ENCODE measurements around the gene SYT17. TPM values are rescaled to one million over a fixed set of nuclear protein-coding genes. Genes with fewer than 3 reads are reported as not detected.

Gene SYT17
- total and polyA plus RNA-seq, 12 donors, result 1.1 to 6.5 (median 3.1) TPM

DNA sequence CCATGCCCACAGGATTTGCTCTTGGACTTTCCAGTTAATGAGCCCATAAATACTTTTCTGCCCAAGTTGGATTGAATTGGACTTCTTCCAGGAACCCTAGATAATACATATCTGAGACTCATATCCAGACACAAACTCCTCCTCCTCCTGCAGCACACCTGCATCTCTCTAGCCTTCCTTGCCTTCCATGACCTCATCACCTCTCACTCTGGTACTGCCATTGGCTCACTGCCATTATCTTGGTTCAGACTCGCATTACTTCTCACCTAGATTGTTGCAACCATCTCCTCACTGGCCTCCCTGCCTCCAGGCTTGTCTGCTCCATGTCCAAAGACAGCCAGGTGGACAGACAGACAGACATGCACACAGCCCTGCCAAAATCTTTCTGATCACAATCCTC is 4.8 kb upstream of the SYT17 start:
- intact Hi-C loops (cut with DNase I), result no loop called here
- WGBS, 4 donors, result 88 to 100% (median 96%) methylated on average over 1 of the region's 1 CpG
- DNase-seq, result no peak

DNA sequence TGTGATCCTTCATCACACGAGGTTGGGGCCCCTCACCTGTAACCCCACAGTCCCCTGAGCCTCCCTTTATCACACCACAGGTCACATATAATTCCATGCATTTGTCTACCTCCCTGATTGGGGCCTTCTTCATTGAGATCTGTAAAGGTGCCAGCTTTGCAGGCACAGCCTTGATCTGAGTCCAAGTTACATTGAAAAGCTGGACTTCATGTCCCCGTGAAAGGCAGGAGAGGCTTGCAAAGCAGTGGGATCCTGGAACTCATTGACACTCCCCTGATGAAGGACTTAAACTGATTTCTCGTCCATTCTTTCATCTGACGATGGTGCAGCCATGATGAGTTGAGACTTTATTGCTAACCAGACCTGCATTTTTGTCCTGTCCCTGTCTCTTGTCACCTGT is 3.8 kb upstream of the SYT17 start:
- no peaks in the 10 kb centered on the region for H3K36me3 ChIP-seq (replicated peaks in 1 of 2)
- intact Hi-C loops (cut with DNase I), result no loop called here
- H3K4me1 ChIP-seq (replicated peaks in 1 of 2), result peaks cover 0 to 17% of the 10 kb centered on the region in 2 donors
- TF ChIP-seq, protein P1, sequence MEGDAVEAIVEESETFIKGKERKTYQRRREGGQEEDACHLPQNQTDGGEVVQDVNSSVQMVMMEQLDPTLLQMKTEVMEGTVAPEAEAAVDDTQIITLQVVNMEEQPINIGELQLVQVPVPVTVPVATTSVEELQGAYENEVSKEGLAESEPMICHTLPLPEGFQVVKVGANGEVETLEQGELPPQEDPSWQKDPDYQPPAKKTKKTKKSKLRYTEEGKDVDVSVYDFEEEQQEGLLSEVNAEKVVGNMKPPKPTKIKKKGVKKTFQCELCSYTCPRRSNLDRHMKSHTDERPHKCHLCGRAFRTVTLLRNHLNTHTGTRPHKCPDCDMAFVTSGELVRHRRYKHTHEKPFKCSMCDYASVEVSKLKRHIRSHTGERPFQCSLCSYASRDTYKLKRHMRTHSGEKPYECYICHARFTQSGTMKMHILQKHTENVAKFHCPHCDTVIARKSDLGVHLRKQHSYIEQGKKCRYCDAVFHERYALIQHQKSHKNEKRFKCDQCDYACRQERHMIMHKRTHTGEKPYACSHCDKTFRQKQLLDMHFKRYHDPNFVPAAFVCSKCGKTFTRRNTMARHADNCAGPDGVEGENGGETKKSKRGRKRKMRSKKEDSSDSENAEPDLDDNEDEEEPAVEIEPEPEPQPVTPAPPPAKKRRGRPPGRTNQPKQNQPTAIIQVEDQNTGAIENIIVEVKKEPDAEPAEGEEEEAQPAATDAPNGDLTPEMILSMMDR (IDR thresholded peaks at IDR 0.05), result no peak
- no peak for TF ChIP-seq POLR2A (IDR thresholded peaks at IDR 0.05)
- H3K9me3 ChIP-seq (replicated peaks in 1 of 3), result no peaks in the 10 kb centered on the region
- peaks cover 9% of the 10 kb centered on the region for H3K27me3 ChIP-seq
- 62 to 74% (median 67%) methylated on average over 4 of the region's 4 CpGs for WGBS, 4 donors
- no peak for DNase-seq
- no peak overlapping the region for H3K4me3 ChIP-seq
- no peak overlapping the region for H3K27ac ChIP-seq

More for the DNA sequence above, 4.8 kb upstream of the SYT17 start:
- H3K4me1 ChIP-seq (replicated peaks in 1 of 2), result peaks cover 0 to 9% of the 10 kb centered on the region in 2 donors
- no peaks in the 10 kb centered on the region for H3K36me3 ChIP-seq (replicated peaks in 1 of 2)
- no peaks in the 10 kb centered on the region for H3K9me3 ChIP-seq (replicated peaks in 1 of 3)
- H3K4me3 ChIP-seq, result no peak overlapping the region
- TF ChIP-seq, protein P1 (IDR thresholded peaks at IDR 0.05), result no peak
- TF ChIP-seq POLR2A (IDR thresholded peaks at IDR 0.05), result no peak
- no peak overlapping the region for H3K27ac ChIP-seq
- H3K27me3 ChIP-seq, result peaks cover 4% of the 10 kb centered on the region

DNA sequence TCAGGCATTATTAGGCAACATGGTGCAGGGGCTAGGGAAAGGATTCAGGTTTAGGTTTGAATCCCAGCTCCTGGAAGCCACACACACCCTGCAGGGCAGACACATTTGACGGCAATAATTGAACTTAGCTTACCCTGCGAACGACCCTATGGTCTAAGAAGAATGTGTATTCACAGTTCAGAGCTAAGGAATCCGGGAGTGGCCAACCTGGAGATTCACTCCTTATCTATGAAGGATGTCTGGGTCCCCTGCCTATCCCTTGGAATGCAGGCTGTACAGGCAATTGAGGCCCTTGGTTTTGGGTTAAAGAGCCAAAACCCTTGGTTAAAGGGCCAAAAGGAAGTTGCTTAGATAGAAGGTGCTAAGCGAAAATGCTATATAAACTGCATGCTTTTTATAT is 2.9 kb upstream of the SYT17 start:
- peaks cover 0 to 17% of the 10 kb centered on the region in 2 donors for H3K4me1 ChIP-seq (replicated peaks in 1 of 2)
- no peak for DNase-seq
- no peak for TF ChIP-seq POLR2A (IDR thresholded peaks at IDR 0.05)
- TF ChIP-seq, protein P1 (IDR thresholded peaks at IDR 0.05), result no peak
- H3K4me3 ChIP-seq, result no peak overlapping the region
- peaks cover 9% of the 10 kb centered on the region for H3K27me3 ChIP-seq
- 79 to 90% (median 82%) methylated on average over 5 of the region's 5 CpGs for WGBS, 4 donors
- no peaks in the 10 kb centered on the region for H3K9me3 ChIP-seq (replicated peaks in 1 of 3)
- H3K36me3 ChIP-seq (replicated peaks in 1 of 2), result no peaks in the 10 kb centered on the region
- intact Hi-C loops (cut with DNase I), result loop anchor here in 1 of 2 donors (5.0 kb wide), 1 partner anchor 78 kb away; no protein-coding TSS in a partner anchor
- no peak overlapping the region for H3K27ac ChIP-seq

DNA sequence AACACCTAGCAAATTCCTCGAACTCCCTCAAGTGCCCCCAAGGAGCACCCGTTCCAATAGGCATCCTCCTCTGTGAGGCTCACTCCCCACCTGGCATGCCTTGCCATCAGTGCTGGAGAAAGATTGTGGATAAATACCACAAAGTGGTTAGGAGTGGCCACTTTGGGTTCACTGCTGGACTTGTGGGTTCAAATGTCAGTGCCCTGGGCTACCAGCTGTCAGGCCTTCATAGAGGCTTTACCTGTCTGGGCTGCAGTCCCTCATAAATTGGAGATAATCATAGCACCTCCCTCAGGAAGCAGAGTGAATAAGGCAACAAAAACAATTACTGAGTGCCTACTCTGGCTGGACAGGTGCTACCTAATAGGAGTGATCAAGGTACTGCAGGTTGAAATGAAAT is 1.5 kb upstream of the SYT17 start:
- DNase-seq, result no peak
- Histone ChIP-seq H3K4me3 (no peak overlapping the region), H3K27ac (no peak overlapping the region), H3K4me1 (replicated peaks in 1 of 2) (peaks cover 0 to 17% of the 10 kb centered on the region in 2 donors), H3K27me3 (peaks cover 9% of the 10 kb centered on the region), H3K9me3 (replicated peaks in 1 of 3) (no peaks in the 10 kb centered on the region), H3K36me3 (replicated peaks in 1 of 2) (no peaks in the 10 kb centered on the region)
- TF ChIP-seq POLR2A (IDR thresholded peaks at IDR 0.05), result no peak
- TF ChIP-seq, protein P1 (IDR thresholded peaks at IDR 0.05), result no peak
- 77 to 84% (median 82%) methylated on average over 2 of the region's 2 CpGs for WGBS, 4 donors
- intact Hi-C loops (cut with DNase I), result loop anchor here in 1 of 2 donors (2.0 to 5.0 kb wide), 2 partner anchors 79 to 208 kb away; no protein-coding TSS in a partner anchor

Data from adrenal gland (tissue), 12 donors.